GM23338 (cell line): ENCODE measurements around the gene ATL3. TPM values are rescaled to one million over a fixed set of nuclear protein-coding genes. Genes with fewer than 3 reads are reported as not detected.

ENCODE experiments used
- ATAC-seq: fragments of 200-7000 bp; cut with Tn5 transposase; 3 replicates; pipeline ENCODE4 v1.9.1; 2020
- DNase-seq: peaks from one replicate; pipeline ENCODE4 v3.0.0-alpha.2; 2015; ENCODE audit warnings: low spot score
- H2AFZ ChIP-seq: fragments of 200-600 bp; sonication (generic); 2 replicates; pipeline ENCODE4 v1.8.0; 2016; ENCODE audit warnings: antibody characterized with exemption, mild to moderate bottlenecking, moderate library complexity
- H3F3A ChIP-seq: fragments of 200-600 bp; sonication (generic); replicated peaks from 2 replicates; pipeline ENCODE4 v1.8.0; 2017; ENCODE audit warnings: antibody characterized with exemption, mixed run types, low read depth
- H3K27ac ChIP-seq: fragments of 200-600 bp; sonication (generic); 2 replicates; pipeline ENCODE4 v1.6.1; 2016; ENCODE audit warnings: low read depth
- H3K27me3 ChIP-seq: fragments of 200-600 bp; sonication (generic); 2 replicates; pipeline ENCODE4 v1.8.0; 2016; ENCODE audit warnings: mild to moderate bottlenecking, mixed run types, moderate library complexity; ENCODE audit not compliant: insufficient read depth
- H3K36me3 ChIP-seq: fragments of 200-600 bp; sonication (generic); 2 replicates; pipeline ENCODE4 v1.8.0; 2016; ENCODE audit warnings: mild to moderate bottlenecking; ENCODE audit not compliant: insufficient read depth
- H3K4me1 ChIP-seq: fragments of 200-600 bp; sonication (generic); 2 replicates; pipeline ENCODE4 v1.8.0; 2016; ENCODE audit warnings: mild to moderate bottlenecking, moderate library complexity; ENCODE audit not compliant: insufficient read depth
- H3K4me2 ChIP-seq: fragments of 200-600 bp; sonication (generic); 2 replicates; pipeline ENCODE4 v1.7.1; 2017; ENCODE audit warnings: mixed run types
- H3K4me3 ChIP-seq: fragments of 200-600 bp; sonication (generic); 2 replicates; pipeline ENCODE4 v1.6.1; 2016; ENCODE audit warnings: mixed run types
- H3K79me2 ChIP-seq: fragments of 200-600 bp; sonication (generic); replicated peaks from 2 replicates; pipeline ENCODE4 v1.8.0; 2017; ENCODE audit warnings: mild to moderate bottlenecking; ENCODE audit not compliant: insufficient read depth
- H3K9me2 ChIP-seq: fragments of 200-600 bp; sonication (generic); 2 replicates; pipeline ENCODE4 v1.8.0; 2017; ENCODE audit not compliant: insufficient read depth
- H4K20me1 ChIP-seq: fragments of 200-600 bp; sonication (generic); replicated peaks from 2 replicates; pipeline ENCODE4 v1.8.0; 2017; ENCODE audit warnings: mild to moderate bottlenecking; ENCODE audit not compliant: insufficient read depth
- H3K27ac Mint-ChIP-seq: 2 replicates; pipeline ENCODE4 v1.8.0; 2020; ENCODE audit warnings: inconsistent platforms, mild to moderate bottlenecking, moderate library complexity, mixed read lengths
- H3K27me3 Mint-ChIP-seq: 3 replicates; pipeline ENCODE4 v1.8.0; 2022; ENCODE audit warnings: low read depth, mild to moderate bottlenecking, moderate library complexity, mixed read lengths, inconsistent platforms; ENCODE audit not compliant: insufficient read depth, poor library complexity
- H3K36me3 Mint-ChIP-seq: 3 replicates; pipeline ENCODE4 v1.8.0; 2021; ENCODE audit warnings: low read depth, mild to moderate bottlenecking, inconsistent platforms, moderate library complexity, mixed read lengths
- H3K4me1 Mint-ChIP-seq: 3 replicates; pipeline ENCODE4 v1.8.0; 2020; ENCODE audit warnings: mild to moderate bottlenecking, inconsistent platforms, mixed read lengths
- H3K4me3 Mint-ChIP-seq: 3 replicates; pipeline ENCODE4 v1.8.0; 2021; ENCODE audit warnings: moderate library complexity, mild to moderate bottlenecking, inconsistent platforms, mixed read lengths
- H3K9me3 Mint-ChIP-seq: 3 replicates; pipeline ENCODE4 v1.8.0; 2020; ENCODE audit warnings: moderate library complexity, mild to moderate bottlenecking, inconsistent platforms, mixed read lengths
- CREB1 ChIP-seq: fragments of 250-450 bp; sonication (Bioruptor Pico); IDR thresholded peaks from 2 replicates; pipeline ENCODE4 v1.5.0; 2020; ENCODE audit warnings: low read depth, mild to moderate bottlenecking, moderate library complexity
- CTCF ChIP-seq, 2 experiments: fragments of 200-600 bp in 1 of 2; sonication (generic) in 1 of 2; conservative IDR thresholded peaks; 2 replicates each; pipeline versions ENCODE4 v1.5.1 to v1.6.1; 2016 to 2017; ENCODE audit warnings: antibody characterized with exemption in 2 of 2, low read depth in 2 of 2, mild to moderate bottlenecking in 2 of 2, moderate library complexity in 1 of 2
- ETS1 ChIP-seq: IDR thresholded peaks from 2 replicates; pipeline ENCODE4 v1.6.1; 2016; ENCODE audit warnings: antibody characterized with exemption
- EZH2 ChIP-seq: fragments of 200-600 bp; sonication (generic); IDR thresholded peaks from one replicate; pipeline ENCODE4 v1.8.0; 2017; ENCODE audit warnings: antibody characterized with exemption, mild to moderate bottlenecking, low read depth; ENCODE audit not compliant: unreplicated experiment
- EZH2phosphoT487 ChIP-seq: fragments of 200-600 bp; sonication (generic); IDR thresholded peaks from one replicate; pipeline ENCODE4 v1.8.1; 2018; ENCODE audit warnings: antibody characterized with exemption; ENCODE audit not compliant: unreplicated experiment
- NANOG ChIP-seq: IDR thresholded peaks from 2 replicates; pipeline ENCODE4 v1.6.1; 2016; ENCODE audit warnings: antibody characterized with exemption, borderline replicate concordance
- POLR2AphosphoS5 ChIP-seq: IDR thresholded peaks from 2 replicates; pipeline ENCODE4 v1.6.1; 2016; ENCODE audit warnings: antibody characterized with exemption, low read depth
- REST ChIP-seq: IDR thresholded peaks from one replicate; pipeline ENCODE4 v1.6.1; 2018; ENCODE audit warnings: antibody characterized with exemption; ENCODE audit not compliant: unreplicated experiment
- STAT1 ChIP-seq: IDR thresholded peaks from one replicate; pipeline ENCODE4 v1.6.1; 2016; ENCODE audit warnings: antibody characterized with exemption; ENCODE audit not compliant: unreplicated experiment
- ZNF114 ChIP-seq: fragments of 250-450 bp; sonication (Bioruptor Pico); IDR thresholded peaks from 2 replicates; pipeline ENCODE4 v1.5.0; 2020; ENCODE audit warnings: mild to moderate bottlenecking, moderate library complexity
- ZNF331 ChIP-seq: fragments of 250-450 bp; sonication (Bioruptor Pico); IDR thresholded peaks from 2 replicates; pipeline ENCODE4 v1.5.0; 2020; ENCODE audit warnings: low read depth, mild to moderate bottlenecking, moderate library complexity
- ZNF462 ChIP-seq: fragments of 250-450 bp; sonication (Bioruptor Pico); IDR thresholded peaks from 2 replicates; pipeline ENCODE4 v1.5.0; 2020; ENCODE audit warnings: mild to moderate bottlenecking, moderate library complexity
- long read RNA-seq: library from polyadenylated mRNA; unstranded; transcript quantifications from one replicate; pipeline ENCODE4 v2.0.0, GENCODE V29; 2020; ENCODE audit not compliant: unreplicated experiment
- polyA plus RNA-seq: library from polyadenylated mRNA; unstranded; fragments of >200 nt; fragmentation: Nextera tagmentation; extraction: Ambion mirVana; gene quantifications from 2 replicates; pipeline ENCODE4 v1.2.1, GENCODE V29; 2016
- total RNA-seq: library from RNA; depleted of rRNA; stranded (reverse); fragments of >200 nt; shearing (Covaris generic); gene quantifications from 2 replicates; pipeline ENCODE4 v1.2.3, GENCODE V29; 2014; rRNA removed

The ATL3 gene
- 20.4 and 24.4 TPM in 2 replicates for total RNA-seq
- polyA plus RNA-seq: 5.2 and 6.8 TPM in 2 replicates
- long read RNA-seq, full-length matches to known transcripts: 4 of 8 reads
- long read RNA-seq, partial matches to known transcripts: 2 of 8 reads
- long read RNA-seq, other reads (novel, unspliced or antisense): 2 of 8 reads

GRCh38 chr11:63671322-63672155, at the start of gene ATL3:
ATL3 (minus strand) TSS chr11:63671376; CDS start chr11:63671335, 41 bp downstream.
- ATAC-seq (peak; percentile 96), DNase-seq (peak; percentile 99)
- Histone ChIP-seq H3K9me2 (no peaks in the 10 kb centered on the region), H3K4me3 (peak within 1 kb of the TSS; percentile 54), H3K27ac (no peak within 1 kb of the TSS), H3K27me3 (no peaks in the 10 kb centered on the region), H3K4me2 (peak within 1 kb of the TSS; percentile 84), H3K36me3 (no peaks in the 10 kb centered on the region), H2AFZ (peak within 1 kb of the TSS; percentile 90), H3K79me2 (peaks cover 38% of the 10 kb centered on the region), H3F3A (peaks cover 3% of the 10 kb centered on the region), H4K20me1 (peaks cover 25% of the 10 kb centered on the region), H3K4me1 (peaks cover 11% of the 10 kb centered on the region; the same call in 1 of the 2 replicates)
- Mint-ChIP-seq H3K36me3 (peaks cover 2% of the 10 kb centered on the region; the same call in 2 of the 3 replicates), H3K4me3 (peak within 1 kb of the TSS; percentile 73), H3K9me3 (peaks cover 11% of the 10 kb centered on the region), H3K27me3 (peaks cover 15% of the 10 kb centered on the region), H3K27ac (no peak within 1 kb of the TSS), H3K4me1 (peaks cover 15% of the 10 kb centered on the region)
- TF ChIP-seq POLR2AphosphoS5: peak; percentile 50
- 0 out of 4 replicates have a peak, but pooled peaks of 1 of the 2 experiments have one; percentile 1 for TF ChIP-seq CTCF (conservative IDR thresholded peaks at IDR 0.05; ENCODE audit: low read depth in 2 of 2)
- no peak for TF ChIP-seq EZH2
- TF ChIP-seq REST: no peak
- TF ChIP-seq EZH2phosphoT487: no peak
- peak; percentile 85 for TF ChIP-seq ETS1
- no peak for TF ChIP-seq NANOG
- no peak for TF ChIP-seq ZNF331
- TF ChIP-seq ZNF114 (CRISPR knock-in tag): 0 out of 2 replicates have a peak, but pooled peaks have one; percentile 59
- no peak for TF ChIP-seq STAT1
- TF ChIP-seq ZNF462 (CRISPR knock-in tag): no peak
- peak; percentile 67 for TF ChIP-seq CREB1 (CRISPR knock-in tag)
